ENCODE measurements around the gene SLC22A5. TPM values are rescaled to one million over a fixed set of nuclear protein-coding genes. Genes with fewer than 3 reads are reported as not detected.

Gene SLC22A5
- total and polyA plus RNA-seq, 10 of the 15 experiments (the other 5 are each of a cell fraction or from before 2014, with no cell fraction given), result 1.1 to 4.4 (median 2.3) TPM

DNA sequence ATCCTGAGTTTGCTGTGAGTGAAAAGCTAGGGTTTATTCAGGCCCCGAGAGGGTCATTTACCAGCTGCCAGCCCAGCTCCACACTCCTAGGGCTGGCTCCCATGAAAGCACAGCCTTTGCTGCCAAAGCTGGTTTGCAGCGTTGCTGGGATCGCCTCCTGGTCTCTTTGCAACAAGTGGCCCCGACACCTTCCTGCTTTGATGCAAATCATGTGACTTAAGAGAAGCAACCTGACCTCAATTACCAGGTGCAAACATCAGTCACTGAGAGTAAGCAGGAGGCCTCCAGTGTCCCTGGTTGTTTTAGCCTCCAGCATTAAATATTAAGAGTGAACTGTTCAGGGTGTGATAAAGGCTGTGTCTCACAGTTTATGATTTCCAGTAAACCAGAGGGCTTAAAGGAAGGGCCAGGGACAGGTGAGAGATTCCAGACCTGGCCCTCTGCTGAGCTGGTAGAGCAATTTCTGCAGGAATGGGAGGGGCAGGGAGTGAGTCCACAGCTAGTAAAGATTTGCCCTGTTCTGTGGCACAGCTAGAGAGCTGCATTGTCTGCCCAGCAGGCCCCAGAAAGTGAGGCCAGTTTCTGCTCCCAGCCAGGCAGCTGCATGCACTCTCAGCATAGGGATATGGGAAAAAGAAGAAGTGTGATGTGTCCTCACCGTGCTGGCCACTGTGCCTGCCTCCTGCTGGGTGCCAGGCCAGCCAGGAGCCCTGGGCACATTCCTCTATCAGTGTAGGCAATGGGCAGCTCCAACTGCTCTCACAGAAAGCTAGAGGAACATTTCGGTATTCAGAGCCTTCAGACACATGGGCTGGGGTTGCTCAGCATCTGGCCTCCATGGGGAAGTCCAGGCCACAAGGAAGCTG is 58.0 kb downstream of the SLC22A5 start (continued):
- TF ChIP-seq LARP7 (IDR thresholded peaks at IDR 0.05) (peak; percentile 33; the same call in 1 of the 2 replicates), TCF12 (IDR thresholded peaks at IDR 0.05; ENCODE audit: low read depth, low read length) (no peak), SPI1 (IDR thresholded peaks at IDR 0.05; ENCODE audit: borderline replicate concordance, insufficient read depth, low read depth, low read length) (peak; percentile 40; the same call in 1 of the 2 replicates), RAD51 (IDR thresholded peaks at IDR 0.05) (peak; percentile 88), SMARCA5 (IDR thresholded peaks at IDR 0.05) (peak; percentile 3; the same call in 1 of the 2 replicates), RFX5 (IDR thresholded peaks at IDR 0.05; ENCODE audit: low read depth, low read length) (no peak), ZNF687 (IDR thresholded peaks at IDR 0.05) (peak; percentile 79), KDM1A (IDR thresholded peaks at IDR 0.05; ENCODE audit: borderline replicate concordance) (no peak), SIN3A (IDR thresholded peaks at IDR 0.05; ENCODE audit: low read depth, low read length) (no peak), CEBPZ (IDR thresholded peaks at IDR 0.05; ENCODE audit: low read depth, low read length) (no peak), BMI1 (IDR thresholded peaks at IDR 0.05; ENCODE audit: borderline replicate concordance) (peak; percentile 31; the same call in 1 of the 2 replicates)

All from GM12878 (cell line).